Stimulated activated CD8-positive, alpha-beta memory T cell treated with anti-CD3 and anti-CD28 coated beads, Interleukin-12 subunit alpha, Interleukin-12 subunit beta, amount 100 ng/mL, for 4 hours (primary cell): Measurements from ENCODE around the gene KCNG2.

Source experiments
- DNase-seq: peaks from one replicate; pipeline ENCODE4 v3.0.0-alpha.2; 2020; ENCODE audit warnings: low read depth

Gene KCNG2

GRCh38 chr18:79769698-79770500, 27.8 kb upstream of the KCNG2 start:
- DNase-seq, result no peak

GRCh38 chr18:79770501-79770815, 27.3 kb upstream of the KCNG2 start:
- DNase-seq, result no peak

DNA sequence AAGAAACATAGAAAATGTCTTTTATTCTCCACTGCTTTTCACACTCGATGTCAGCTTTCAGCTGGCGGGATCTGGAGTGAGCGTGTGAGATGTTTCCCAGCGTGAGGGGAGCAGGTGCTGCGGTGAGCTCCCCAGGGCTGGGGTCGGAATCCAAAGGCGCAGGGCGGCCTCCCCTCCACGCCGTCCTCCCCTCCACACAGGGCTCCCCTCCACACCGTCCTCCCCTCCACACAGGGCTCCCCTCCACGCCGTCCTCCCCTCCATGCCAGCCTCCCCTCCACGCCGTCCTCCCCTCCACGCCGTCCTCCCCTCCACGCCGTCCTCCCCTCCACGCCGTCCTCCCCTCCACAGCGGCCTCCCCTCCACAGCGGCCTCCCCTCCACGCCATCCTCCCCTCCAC, 26.9 kb upstream of the KCNG2 start:
- no peak for DNase-seq

DNA sequence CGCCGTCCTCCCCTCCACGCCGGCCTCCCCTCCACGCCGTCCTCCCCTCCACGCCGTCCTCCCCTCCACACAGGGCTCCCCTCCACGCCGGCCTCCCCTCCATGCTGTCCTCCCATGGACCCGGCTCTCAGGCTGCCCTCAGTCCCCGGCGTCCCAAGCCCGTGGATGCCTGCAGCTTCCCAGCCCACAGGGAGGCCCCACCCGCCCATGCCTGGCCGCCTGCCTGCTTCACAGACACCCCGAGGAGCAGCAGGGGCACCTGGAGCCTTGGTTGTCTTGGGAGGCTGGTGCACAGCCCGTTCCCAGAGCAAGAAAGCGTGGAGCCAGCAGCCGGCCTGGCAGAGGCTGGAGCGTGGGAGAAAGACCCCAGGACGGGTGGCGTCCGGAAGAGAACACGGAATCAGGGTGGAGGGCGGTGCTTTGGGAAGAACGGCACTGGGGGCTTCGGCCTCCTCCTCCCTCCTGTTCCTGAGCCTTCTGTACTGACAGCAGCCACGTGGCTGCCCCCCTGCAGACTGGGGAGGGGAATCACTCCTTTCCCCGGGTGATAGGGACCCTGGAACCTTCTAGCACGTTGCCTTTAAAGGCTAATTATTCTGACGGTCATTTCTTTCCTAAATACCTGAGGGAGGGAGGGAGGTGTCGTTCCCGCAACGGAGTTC, 26.2 kb upstream of the KCNG2 start:
- no peak for DNase-seq

DNA sequence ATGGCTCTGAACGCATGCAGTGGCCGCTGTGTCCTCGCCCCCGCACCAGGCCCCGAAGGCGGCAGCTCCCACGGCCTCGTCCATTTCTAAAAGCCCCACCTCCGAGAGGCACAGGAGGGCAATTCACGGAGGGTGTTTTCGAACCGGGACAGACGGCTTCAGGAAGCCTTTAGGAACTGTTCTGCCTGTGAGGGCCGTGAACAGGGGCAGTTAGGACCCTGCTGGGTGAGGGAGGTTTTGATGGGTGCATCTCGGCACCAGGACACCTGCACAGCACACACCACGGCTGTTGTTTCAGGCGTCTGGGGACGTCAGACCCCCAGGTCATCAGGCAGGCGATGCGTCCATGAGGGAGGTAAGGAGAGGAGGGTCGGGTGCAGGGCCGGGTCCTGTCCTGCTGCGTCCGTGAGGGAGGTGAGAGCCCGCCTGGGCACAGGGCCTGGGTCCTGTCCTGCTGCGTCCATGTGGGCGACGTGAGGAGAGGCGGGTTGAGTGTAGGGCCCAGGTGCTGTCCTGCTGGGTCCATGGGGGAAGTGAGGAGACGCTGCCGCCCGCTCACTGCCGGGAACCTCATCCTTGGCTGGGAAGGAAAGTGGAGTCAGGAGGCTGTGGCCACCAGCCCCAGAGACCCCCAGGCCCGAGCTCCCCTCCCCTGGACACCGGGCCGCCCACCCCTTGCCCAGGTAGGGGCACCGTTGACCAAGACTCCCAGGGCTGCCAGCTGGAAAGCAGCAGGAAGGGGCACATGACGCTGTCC, 25.5 kb upstream of the KCNG2 start:
- no peak for DNase-seq

- DNase-seq, result no peak
Observed at GRCh38 chr18:79772865-79773696, 24.7 kb upstream of the KCNG2 start.

DNA sequence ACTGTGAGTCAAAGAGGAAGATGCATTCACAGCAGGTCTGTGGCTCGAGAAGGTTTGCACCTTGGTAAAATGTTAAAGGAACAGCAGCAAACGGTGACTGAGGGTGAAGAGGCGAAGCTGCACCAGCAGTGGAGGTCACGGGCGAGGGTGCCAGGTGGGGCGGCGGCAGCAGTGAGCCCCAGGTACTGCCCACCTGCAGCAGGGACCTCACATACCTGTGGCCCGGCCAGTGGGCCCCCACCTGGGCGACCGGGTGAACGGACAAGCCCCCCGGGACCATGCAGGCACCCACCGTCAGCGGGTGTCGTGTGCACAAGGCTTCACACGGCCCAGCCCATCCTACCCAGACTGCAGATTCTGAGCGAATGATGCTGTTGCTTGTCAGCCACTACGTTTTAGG, 23.6 kb upstream of the KCNG2 start:
- DNase-seq, result no peak

DNA sequence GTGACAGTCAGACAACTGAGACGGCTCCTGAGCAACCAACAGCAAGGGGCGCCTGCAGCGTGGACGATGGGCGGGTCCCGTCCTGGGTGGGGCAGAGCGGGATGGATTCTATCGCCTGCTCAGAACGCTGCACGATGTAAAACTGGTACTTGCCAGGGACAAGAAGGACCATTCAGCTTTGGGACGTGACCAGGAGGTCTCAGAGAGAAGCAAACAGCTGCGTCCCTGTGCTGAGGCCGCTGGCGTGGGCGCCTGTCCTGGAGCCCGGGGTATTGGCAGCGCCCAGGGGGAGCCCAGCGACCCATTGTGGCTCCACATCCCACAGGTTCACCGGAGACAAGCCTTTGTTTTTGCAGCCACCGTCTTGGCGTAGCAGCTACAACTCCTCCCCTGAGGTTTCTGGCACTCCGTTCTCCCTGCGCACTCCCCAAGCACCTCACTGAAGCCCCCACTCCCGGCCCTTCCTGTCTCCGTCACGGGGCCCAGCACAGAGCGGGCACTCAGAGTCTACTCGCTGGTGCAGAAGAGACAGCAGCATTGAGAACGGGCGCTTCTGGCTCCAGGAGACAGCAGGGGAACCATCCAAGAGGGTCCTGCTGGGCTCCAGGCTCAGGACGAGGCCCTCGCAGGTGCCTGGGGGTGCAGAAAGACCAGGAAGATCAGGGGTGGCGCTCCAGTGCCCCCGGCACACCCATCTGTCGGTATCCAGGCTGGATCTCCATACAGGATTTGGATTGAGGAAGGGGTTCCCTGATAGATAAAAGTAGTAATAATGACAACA, 22.1 kb upstream of the KCNG2 start:
- DNase-seq, result no peak

- DNase-seq, result no peak
Observed at GRCh38 chr18:79776674-79777073, 21.1 kb upstream of the KCNG2 start.

GRCh38 chr18:79778291-79778791, 19.4 kb upstream of the KCNG2 start:
- DNase-seq, result no peak

GRCh38 chr18:79779021-79779699, 18.6 kb upstream of the KCNG2 start:
- DNase-seq, result no peak

DNA sequence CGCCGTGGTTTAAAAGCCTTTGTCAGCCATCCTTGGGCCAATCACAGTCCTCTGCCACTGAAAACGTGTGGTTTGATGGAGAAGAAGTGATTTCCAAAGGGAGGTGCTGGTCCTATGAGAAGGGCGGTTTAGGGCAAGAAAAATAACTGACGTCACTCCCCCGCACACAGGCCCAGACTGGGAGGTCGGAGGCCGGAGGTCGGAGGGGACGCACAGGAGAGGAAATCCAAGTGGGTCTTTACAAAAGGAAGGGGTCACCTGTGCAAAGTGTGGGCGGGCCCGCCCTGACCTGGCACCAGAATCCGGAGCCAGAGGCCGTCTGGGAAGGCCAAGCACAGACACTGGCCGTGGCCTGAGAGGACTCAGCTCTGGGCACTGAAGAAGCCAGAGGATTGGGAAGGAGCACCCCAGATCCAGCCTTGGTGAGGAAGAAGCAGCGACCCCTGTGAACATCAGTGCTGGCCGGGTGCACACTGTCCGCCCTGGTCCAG, 18.0 kb upstream of the KCNG2 start:
- no peak for DNase-seq

GRCh38 chr18:79780547-79780946, 17.2 kb upstream of the KCNG2 start:
- no peak for DNase-seq

DNA sequence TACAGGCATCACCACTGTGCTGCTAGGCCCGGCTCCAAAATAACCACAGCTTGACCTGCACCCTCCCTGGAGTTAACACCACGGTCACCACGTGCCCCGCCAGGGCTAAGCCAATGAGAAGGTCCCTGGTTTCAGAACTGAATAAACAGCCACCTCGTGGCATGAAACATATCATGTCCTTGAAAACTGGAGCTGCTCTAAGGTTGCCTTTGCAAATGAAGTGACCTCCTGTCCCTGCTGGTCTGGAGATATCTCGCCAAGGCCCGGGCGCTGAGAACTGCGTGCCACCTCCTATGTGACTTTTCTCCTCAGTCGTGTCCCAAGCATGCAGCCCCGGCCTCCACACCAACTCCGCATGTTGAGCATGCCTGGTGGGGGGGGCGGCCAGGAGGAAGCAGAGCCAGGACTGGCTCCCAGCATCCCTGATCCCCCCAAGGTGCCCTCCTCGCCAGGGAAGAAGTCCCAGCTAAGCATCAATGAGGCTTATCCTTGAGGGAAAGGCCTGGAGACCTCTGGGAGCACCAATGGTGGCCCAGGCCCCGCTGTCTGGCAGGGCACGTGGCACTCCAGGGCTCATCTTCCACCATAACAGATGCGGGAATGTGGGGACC, 16.3 kb upstream of the KCNG2 start:
- DNase-seq, result no peak

- no peak for DNase-seq
Observed at GRCh38 chr18:79782566-79783308, 15.0 kb upstream of the KCNG2 start.

- DNase-seq, result no peak
Observed at GRCh38 chr18:79784071-79784913, 13.4 kb upstream of the KCNG2 start.

DNA sequence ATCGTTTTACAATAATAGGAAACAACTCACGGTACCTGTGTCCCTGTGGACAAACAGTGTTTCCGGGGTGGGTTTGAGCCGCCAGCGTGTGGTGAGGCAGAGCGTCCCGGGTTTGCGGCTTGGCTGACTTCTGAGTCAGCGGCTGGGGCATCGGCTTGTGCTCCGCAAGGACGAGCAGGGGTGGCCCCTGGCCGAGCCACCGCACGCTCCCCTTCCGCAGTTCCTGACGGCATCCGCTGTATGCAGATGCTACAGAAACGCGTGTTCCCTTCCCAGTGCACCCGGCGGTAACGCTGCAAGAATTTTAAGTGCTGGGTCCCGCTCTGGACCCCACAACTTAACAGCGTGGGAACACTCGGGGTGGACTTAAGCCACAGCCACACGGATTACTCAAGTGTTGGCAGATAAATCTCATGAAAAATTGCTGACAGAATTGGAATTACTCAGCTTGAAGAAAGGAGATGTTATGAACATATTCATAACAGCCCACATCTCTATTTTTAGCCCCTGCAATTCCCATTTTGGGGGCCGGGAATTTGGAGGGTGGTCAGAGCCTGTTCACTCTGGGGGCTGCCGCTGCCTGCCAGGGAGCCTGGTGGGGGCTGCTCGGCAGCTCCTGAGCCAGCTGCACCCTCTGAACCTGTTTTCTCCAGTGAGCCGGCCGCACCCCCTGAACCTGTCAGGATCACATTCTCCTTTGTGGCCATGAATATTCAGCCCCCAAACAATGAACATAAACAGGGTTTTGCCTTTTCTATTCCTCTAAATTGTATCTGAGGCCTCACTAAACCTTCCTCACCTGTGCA, 12.6 kb upstream of the KCNG2 start:
- DNase-seq, result no peak

- no peak for DNase-seq
Observed at GRCh38 chr18:79785831-79786230, 11.9 kb upstream of the KCNG2 start.
